Endodermal cell (in vitro differentiated cells): Measurements from ENCODE around the gene PC. TPM values are rescaled to one million over a fixed set of nuclear protein-coding genes. Genes with fewer than 3 reads are reported as not detected.

Experiments
- DNase-seq: peaks from one replicate; pipeline ENCODE4 v3.0.0-alpha.2; 2017
- H3K27ac ChIP-seq: 2 replicates; pipeline ENCODE4 v1.5.1; 2013; ENCODE audit warnings: mild to moderate bottlenecking, low read depth, low read length, moderate library complexity
- H3K27me3 ChIP-seq: 2 replicates; pipeline ENCODE4 v1.6.1; 2013; ENCODE audit warnings: mild to moderate bottlenecking, low read length, moderate library complexity; ENCODE audit not compliant: insufficient read depth, control insufficient read depth, poor library complexity, severe bottlenecking
- H3K36me3 ChIP-seq: 2 replicates; pipeline ENCODE4 v1.7.0; 2013; ENCODE audit warnings: mild to moderate bottlenecking, low read length, moderate library complexity; ENCODE audit not compliant: control insufficient read depth, insufficient read depth
- H3K4me1 ChIP-seq: one replicate; pipeline ENCODE4 v1.7.0; 2013; ENCODE audit warnings: low read length; ENCODE audit not compliant: control insufficient read depth, insufficient read depth
- H3K4me3 ChIP-seq: 2 replicates; pipeline ENCODE4 v1.5.1; 2013; ENCODE audit warnings: mild to moderate bottlenecking, low read length, moderate library complexity
- H3K9ac ChIP-seq: 2 replicates; pipeline ENCODE4 v1.6.1; 2013; ENCODE audit warnings: mild to moderate bottlenecking, low read length, moderate library complexity; ENCODE audit not compliant: poor library complexity, severe bottlenecking; ENCODE audit errors: extremely low read depth
- H3K9me3 ChIP-seq: 2 replicates; pipeline ENCODE4 v1.6.1; 2013; ENCODE audit warnings: mild to moderate bottlenecking, low read length, moderate library complexity; ENCODE audit not compliant: control insufficient read depth
- H3K27ac Mint-ChIP-seq: 2 replicates; pipeline ENCODE4 v1.8.0; 2020; ENCODE audit warnings: mixed read lengths
- H3K27me3 Mint-ChIP-seq: 2 replicates; pipeline ENCODE4 v1.8.0; 2021; ENCODE audit warnings: mild to moderate bottlenecking, mixed read lengths; ENCODE audit not compliant: insufficient read depth
- H3K36me3 Mint-ChIP-seq: 2 replicates; pipeline ENCODE4 v1.8.0; 2020; ENCODE audit warnings: low read depth, mixed read lengths
- H3K4me1 Mint-ChIP-seq: 2 replicates; pipeline ENCODE4 v1.8.0; 2020; ENCODE audit warnings: mixed read lengths
- H3K4me3 Mint-ChIP-seq: 2 replicates; pipeline ENCODE4 v1.8.0; 2020; ENCODE audit warnings: mild to moderate bottlenecking, moderate library complexity, mixed read lengths
- H3K9me3 Mint-ChIP-seq: 2 replicates; pipeline ENCODE4 v1.8.0; 2020; ENCODE audit warnings: mild to moderate bottlenecking, mixed read lengths
- CTCF ChIP-seq: fragments of 200-600 bp; sonication (generic); conservative IDR thresholded peaks from 2 replicates; pipeline ENCODE4 v1.5.0; 2021; ENCODE audit warnings: antibody characterized with exemption, mild to moderate bottlenecking
- WGBS, 2 experiments: methylation state at CpG; one replicate each; pipeline versions ENCODE4 v1.1.5 to v1.1.7; 2013; ENCODE audit warnings: missing lambda C conversion rate in 2 of 2, mixed read lengths in 1 of 2; ENCODE audit not compliant: insufficient coverage in 1 of 2, insufficient read length in 1 of 2; 5-methylcytosine and 5-hydroxymethylcytosine counted together
- total RNA-seq, 2 donors: library from RNA; stranded (reverse); fragmentation: NEBNext Ultra II Directional in 1 of 2; extraction: Animal tissue kit (Norgen Biotek cat#: 25700) in 1 of 2; gene quantifications; 2 replicates in 1 of 2; 3 replicates in 1 of 2; pipeline ENCODE4 v1.2.1, GENCODE V29; 2021

The PC gene
- total RNA-seq, 2 donors from 2014 or later, result 21.9 to 24.4 TPM

DNA sequence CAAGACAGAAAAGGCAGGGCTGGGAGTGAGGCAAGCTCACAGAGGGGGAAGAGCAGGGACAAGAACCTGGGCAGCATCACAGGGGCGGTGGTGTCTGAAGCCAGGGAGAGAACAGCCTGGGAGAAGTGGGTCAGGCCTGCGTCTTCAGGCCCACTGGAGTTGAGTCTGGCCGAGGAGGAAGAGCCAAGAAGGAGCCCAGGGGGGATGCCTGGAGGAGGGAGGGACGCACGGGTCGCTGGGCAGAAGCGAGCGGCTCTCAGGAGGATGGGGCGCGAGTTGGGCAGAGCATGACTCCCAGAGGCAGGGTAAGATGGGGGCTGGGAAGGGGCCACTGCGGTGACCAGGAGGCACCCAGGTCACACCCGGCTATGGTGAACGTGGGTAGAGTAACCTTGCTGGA is 82.8 kb downstream of the PC start:
- H3K27ac Mint-ChIP-seq, result no peak overlapping the region
- H3K27me3 Mint-ChIP-seq, result peaks cover 36% of the 10 kb centered on the region
- H3K9ac ChIP-seq, result no peak overlapping the region
- H3K27ac ChIP-seq, result no peak overlapping the region
- TF ChIP-seq CTCF, result no peak
- 86 to 88% methylated on average over 12 to 13 of the region's 13 CpGs for WGBS, 2 experiments
- no peak overlapping the region for H3K4me3 ChIP-seq
- H3K4me1 Mint-ChIP-seq, result peaks cover 17% of the 10 kb centered on the region
- no peak for DNase-seq
- H3K9me3 Mint-ChIP-seq, result no peaks in the 10 kb centered on the region
- H3K4me1 ChIP-seq, result peaks cover 8% of the 10 kb centered on the region
- no peaks in the 10 kb centered on the region for H3K36me3 Mint-ChIP-seq
- H3K36me3 ChIP-seq, result no peaks in the 10 kb centered on the region
- H3K9me3 ChIP-seq, result no peaks in the 10 kb centered on the region
- H3K27me3 ChIP-seq, result peaks cover 6% of the 10 kb centered on the region
- no peak overlapping the region for H3K4me3 Mint-ChIP-seq

DNA sequence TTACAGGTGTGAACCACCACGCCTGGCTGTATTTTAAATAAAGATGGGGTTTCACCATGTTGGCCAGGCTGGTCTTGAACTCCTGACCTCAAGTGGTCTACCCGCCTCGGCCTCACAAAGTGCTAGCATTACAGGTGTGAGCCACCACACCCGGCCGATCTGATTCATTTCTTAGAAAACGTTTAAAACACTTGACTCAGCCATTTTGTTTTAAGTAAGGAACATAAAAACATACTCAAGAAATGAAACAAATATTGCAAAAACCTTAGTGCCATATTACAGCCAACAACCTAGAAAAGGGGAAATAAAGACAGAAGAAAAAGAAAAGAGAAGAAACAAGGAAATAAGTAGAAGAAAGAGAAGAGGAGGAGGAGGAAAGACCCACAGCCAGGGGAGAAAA is 84.0 kb downstream of the PC start:
- WGBS, 2 experiments, result 92 to 95% methylated on average over 4 to 6 of the region's 6 CpGs
- H3K4me3 Mint-ChIP-seq, result no peak overlapping the region
- no peaks in the 10 kb centered on the region for H3K9me3 Mint-ChIP-seq

DNA sequence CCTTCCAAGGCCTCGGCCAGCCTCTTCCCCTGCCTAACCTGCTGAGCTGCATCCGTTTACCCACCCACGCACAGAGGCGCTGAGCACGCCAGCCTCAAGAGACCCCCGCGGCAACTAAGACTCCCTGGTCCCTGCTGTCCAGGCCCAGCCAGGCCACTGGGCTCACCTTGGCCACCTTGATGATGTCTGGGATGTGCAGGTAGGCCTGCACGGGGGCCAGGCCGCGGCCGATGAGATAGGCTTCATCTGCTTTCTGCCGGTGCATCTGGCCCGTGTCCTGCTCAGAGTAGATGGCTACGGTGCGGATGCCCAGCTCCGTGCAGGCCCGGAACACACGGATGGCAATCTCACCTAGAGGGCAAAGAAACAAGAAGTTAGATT is 86.7 kb downstream of the PC start:
- no peak overlapping the region for H3K27ac Mint-ChIP-seq
- no peaks in the 10 kb centered on the region for H3K9me3 Mint-ChIP-seq

More for the DNA sequence above, 84.0 kb downstream of the PC start:
- Histone ChIP-seq H3K27me3 (peaks cover 6% of the 10 kb centered on the region), H3K4me3 (no peak overlapping the region), H3K36me3 (no peaks in the 10 kb centered on the region), H3K27ac (no peak overlapping the region), H3K4me1 (peaks cover 8% of the 10 kb centered on the region), H3K9me3 (no peaks in the 10 kb centered on the region), H3K9ac (no peak overlapping the region)
- no peak for TF ChIP-seq CTCF
- H3K27me3 Mint-ChIP-seq, result peaks cover 33% of the 10 kb centered on the region
- H3K27ac Mint-ChIP-seq, result peak overlapping the region; percentile 17
- peaks cover 17% of the 10 kb centered on the region for H3K4me1 Mint-ChIP-seq
- H3K36me3 Mint-ChIP-seq, result no peaks in the 10 kb centered on the region
- DNase-seq, result no peak

More for the DNA sequence above, 86.7 kb downstream of the PC start:
- no peaks in the 10 kb centered on the region for H3K9me3 ChIP-seq
- H3K27me3 Mint-ChIP-seq, result peaks cover 19% of the 10 kb centered on the region
- no peak overlapping the region for H3K9ac ChIP-seq
- peaks cover 8% of the 10 kb centered on the region for H3K4me1 Mint-ChIP-seq
- H3K4me3 ChIP-seq, result no peak overlapping the region
- WGBS, 2 experiments, result 96 to 97% methylated on average over 18 of the region's 18 CpGs
- H3K27me3 ChIP-seq, result peaks cover 6% of the 10 kb centered on the region
- no peak overlapping the region for H3K4me3 Mint-ChIP-seq
- H3K4me1 ChIP-seq, result peaks cover 4% of the 10 kb centered on the region
- no peak overlapping the region for H3K27ac ChIP-seq
- H3K36me3 Mint-ChIP-seq, result no peaks in the 10 kb centered on the region
- H3K36me3 ChIP-seq, result no peaks in the 10 kb centered on the region
- TF ChIP-seq CTCF, result no peak
- no peak for DNase-seq
